Measurements from ENCODE around the gene CORO2A. TPM values are rescaled to one million over a fixed set of nuclear protein-coding genes. Genes with fewer than 3 reads are reported as not detected.

CORO2A gene

Small RNA genes within 50 kb of the gene (small RNA-seq; reads per million reads assigned to genes)
- gene MIR6854 (ENCODE audit: insufficient read depth) (0.72 reads per million), gene RF00017 (ENCODE audit: insufficient read depth) (not detected)

All from mesendoderm (in vitro differentiated cells).